Caco-2 (cell line): Measurements from ENCODE around the gene MNAT1. TPM values are rescaled to one million over a fixed set of nuclear protein-coding genes. Genes with fewer than 3 reads are reported as not detected.

Experiments
- BruUV-seq: library from RNA; stranded (reverse); fragments of 400-500 nt; replicated peaks from 2 replicates; lab custom pipeline; 2021; lab: Mats Ljungman, UMichigan
- CTCF ChIA-PET: fragments of 300-600 bp; sonication (Branson Sonifier 250); formaldehyde crosslinking; loops from one replicate; lab custom pipeline; 2022; ENCODE audit warnings: antibody characterized with exemption; lab: Charles Lee
- POLR2A ChIA-PET: fragments of 300-600 bp; sonication (Branson Sonifier 250); formaldehyde crosslinking; loops from one replicate; lab custom pipeline; 2022; ENCODE audit warnings: antibody characterized with exemption; lab: Charles Lee
- DNase-seq, 2 experiments: peaks; one replicate each; pipeline versions ENCODE4 v3.0.0 to v3.0.0-alpha.2; 2020 to 2022
- H3K27me3 ChIP-seq: replicated peaks from 2 replicates; pipeline ENCODE4 v1.6.0; 2011; ENCODE audit warnings: low read length; ENCODE audit not compliant: control insufficient read depth, insufficient read depth
- H3K36me3 ChIP-seq: 2 replicates; pipeline ENCODE4 v1.5.1; 2011; ENCODE audit warnings: low read length; ENCODE audit not compliant: control insufficient read depth, insufficient read depth
- H3K4me1 ChIP-seq: fragments of 250-450 bp; sonication (Bioruptor Pico); 2 replicates; pipeline ENCODE4 v1.5.1; 2020; ENCODE audit warnings: mild to moderate bottlenecking
- H3K4me3 ChIP-seq: 2 replicates; pipeline ENCODE4 v1.5.1; 2011; ENCODE audit warnings: low read depth, mild to moderate bottlenecking, control low read depth, low read length
- H3K9me3 ChIP-seq: fragments of 250-450 bp; sonication (Bioruptor Pico); 2 replicates; pipeline ENCODE4 v1.5.1; 2020; ENCODE audit warnings: mild to moderate bottlenecking, moderate library complexity
- H3K27ac Mint-ChIP-seq: one replicate; pipeline ENCODE4 v1.8.0; 2022; ENCODE audit warnings: mixed read lengths; ENCODE audit not compliant: unreplicated experiment
- H3K27me3 Mint-ChIP-seq: one replicate; pipeline ENCODE4 v1.8.0; 2022; ENCODE audit warnings: mixed read lengths; ENCODE audit not compliant: insufficient read depth, unreplicated experiment
- H3K36me3 Mint-ChIP-seq: one replicate; pipeline ENCODE4 v1.8.0; 2022; ENCODE audit warnings: mild to moderate bottlenecking, mixed read lengths; ENCODE audit not compliant: insufficient read depth, unreplicated experiment
- H3K4me1 Mint-ChIP-seq: one replicate; pipeline ENCODE4 v1.8.0; 2022; ENCODE audit warnings: low read depth, mixed read lengths; ENCODE audit not compliant: unreplicated experiment
- H3K4me3 Mint-ChIP-seq: one replicate; pipeline ENCODE4 v1.8.0; 2022; ENCODE audit warnings: mild to moderate bottlenecking, moderate library complexity, mixed read lengths; ENCODE audit not compliant: unreplicated experiment
- H3K9me3 Mint-ChIP-seq: one replicate; pipeline ENCODE4 v1.8.0; 2022; ENCODE audit warnings: mixed read lengths; ENCODE audit not compliant: unreplicated experiment
- CTCF ChIP-seq, 2 experiments: fragments of 200-600 bp in 1 of 2; IDR thresholded peaks; 1 replicate in 1 of 2; 2 replicates in 1 of 2; pipeline versions ENCODE4 v1.5.1 to v1.8.0; 2011 to 2022; ENCODE audit warnings: antibody characterized with exemption in 1 of 2, control low read depth in 1 of 2, inconsistent platforms in 1 of 2, low read depth in 1 of 2, low read length in 1 of 2, mild to moderate bottlenecking in 1 of 2, moderate library complexity in 1 of 2; ENCODE audit not compliant: insufficient read depth in 1 of 2, severe bottlenecking in 1 of 2, unreplicated experiment in 1 of 2
- intact Hi-C: fragments of 100-400 bp; cut with micrococcal nuclease; formaldehyde crosslinking; loops from one replicate; pipeline ENCODE4 v1.10.0; 2022; ENCODE audit not compliant: unreplicated experiment
- total RNA-seq: library from RNA; stranded (reverse); gene quantifications from 2 replicates; pipeline ENCODE4 v1.2.3, GENCODE V29; 2022

The MNAT1 gene
- total RNA-seq, 1 experiment from 2014 or later: 36.4 TPM

GRCh38 chr14:60838601-60839000 lies 104.0 kb downstream of the MNAT1 start:
- intact Hi-C loops: no loop called here
- ChIA-PET POLR2A (no interaction called here), CTCF (no interaction called here)
- Histone ChIP-seq H3K4me3 (no peak overlapping the region), H3K4me1 (no peaks in the 10 kb centered on the region), H3K9me3 (no peaks in the 10 kb centered on the region), H3K27me3 (no peaks in the 10 kb centered on the region), H3K36me3 (no peaks in the 10 kb centered on the region; the same call in none of the 2 replicates)
- H3K27me3 Mint-ChIP-seq: no peaks in the 10 kb centered on the region
- H3K27ac Mint-ChIP-seq: no peak overlapping the region
- peaks cover 11% of the 10 kb centered on the region for H3K36me3 Mint-ChIP-seq
- H3K4me1 Mint-ChIP-seq: no peaks in the 10 kb centered on the region
- no peak for TF ChIP-seq CTCF (IDR thresholded peaks at IDR 0.05; ENCODE audit: insufficient read depth in 1 of 2, low read depth in 1 of 2, low read length in 1 of 2, severe bottlenecking in 1 of 2, unreplicated experiment in 1 of 2)
- H3K4me3 Mint-ChIP-seq: no peak overlapping the region
- BruUV-seq: no TSS peak
- H3K9me3 Mint-ChIP-seq: no peaks in the 10 kb centered on the region
- DNase-seq: no peak

GRCh38 chr14:60839057-60839456 lies 104.5 kb downstream of the MNAT1 start:
- no peak for DNase-seq
- CTCF ChIA-PET: no interaction called here
- H3K36me3 Mint-ChIP-seq: peaks cover 11% of the 10 kb centered on the region

GRCh38 chr14:60839657-60840056 lies 105.1 kb downstream of the MNAT1 start:
- Histone ChIP-seq H3K9me3 (no peaks in the 10 kb centered on the region), H3K27me3 (no peaks in the 10 kb centered on the region), H3K36me3 (no peaks in the 10 kb centered on the region; the same call in none of the 2 replicates), H3K4me1 (no peaks in the 10 kb centered on the region), H3K4me3 (no peak overlapping the region)
- no peak for TF ChIP-seq CTCF (IDR thresholded peaks at IDR 0.05; ENCODE audit: insufficient read depth in 1 of 2, low read depth in 1 of 2, low read length in 1 of 2, severe bottlenecking in 1 of 2, unreplicated experiment in 1 of 2)
- H3K36me3 Mint-ChIP-seq: peaks cover 11% of the 10 kb centered on the region
- no peak overlapping the region for H3K27ac Mint-ChIP-seq
- H3K4me1 Mint-ChIP-seq: no peaks in the 10 kb centered on the region
- intact Hi-C loops: no loop called here
- BruUV-seq: no TSS peak
- ChIA-PET POLR2A (no interaction called here), CTCF (no interaction called here)
- H3K27me3 Mint-ChIP-seq: no peaks in the 10 kb centered on the region
- no peak for DNase-seq
- no peak overlapping the region for H3K4me3 Mint-ChIP-seq
- H3K9me3 Mint-ChIP-seq: no peaks in the 10 kb centered on the region

More at GRCh38 chr14:60839057-60839456, 104.5 kb downstream of the MNAT1 start:
- TF ChIP-seq CTCF (IDR thresholded peaks at IDR 0.05; ENCODE audit: insufficient read depth in 1 of 2, low read depth in 1 of 2, low read length in 1 of 2, severe bottlenecking in 1 of 2, unreplicated experiment in 1 of 2): no peak
- H3K4me3 Mint-ChIP-seq: no peak overlapping the region
- H3K27me3 Mint-ChIP-seq: no peaks in the 10 kb centered on the region
- intact Hi-C loops: no loop called here
- POLR2A ChIA-PET: no interaction called here
- H3K9me3 Mint-ChIP-seq: no peaks in the 10 kb centered on the region
- no peaks in the 10 kb centered on the region for H3K27me3 ChIP-seq
- H3K4me1 Mint-ChIP-seq: no peaks in the 10 kb centered on the region
- H3K9me3 ChIP-seq: no peaks in the 10 kb centered on the region
- H3K4me1 ChIP-seq: no peaks in the 10 kb centered on the region
- no peaks in the 10 kb centered on the region; the same call in none of the 2 replicates for H3K36me3 ChIP-seq
- H3K27ac Mint-ChIP-seq: no peak overlapping the region
- BruUV-seq: no TSS peak
- H3K4me3 ChIP-seq: no peak overlapping the region
